Osteoblast (primary cell): ENCODE results near the gene PIK3R5. TPM values are rescaled to one million over a fixed set of nuclear protein-coding genes. Genes with fewer than 3 reads are reported as not detected.

Experiments
- DNase-seq: peaks from one replicate; pipeline ENCODE4 v3.0.0; 2011; ENCODE audit warnings: low spot score, mixed read lengths; ENCODE audit not compliant: insufficient read length; ENCODE audit errors: missing footprints
- H2AFZ ChIP-seq: 2 replicates; pipeline ENCODE4 v1.6.0; 2011; ENCODE audit warnings: mild to moderate bottlenecking, low read length
- H3K27ac ChIP-seq: 2 replicates; pipeline ENCODE4 v1.5.1; 2011; ENCODE audit warnings: mild to moderate bottlenecking, low read depth, low read length, moderate library complexity
- H3K27me3 ChIP-seq: 2 replicates; pipeline ENCODE4 v1.6.0; 2012; ENCODE audit warnings: mild to moderate bottlenecking, control low read depth, inconsistent platforms, low read length, moderate library complexity; ENCODE audit not compliant: insufficient read depth
- H3K36me3 ChIP-seq: 2 replicates; pipeline ENCODE4 v1.5.1; 2011; ENCODE audit warnings: mild to moderate bottlenecking, low read length, control low read depth, moderate library complexity; ENCODE audit not compliant: insufficient read depth
- H3K4me1 ChIP-seq: 2 replicates; pipeline ENCODE4 v1.5.1; 2011; ENCODE audit warnings: mild to moderate bottlenecking, low read length, control low read depth, moderate library complexity; ENCODE audit not compliant: insufficient read depth
- H3K4me2 ChIP-seq: 2 replicates; pipeline ENCODE4 v1.6.0; 2011; ENCODE audit warnings: mild to moderate bottlenecking, low read length; ENCODE audit not compliant: insufficient read depth
- H3K4me3 ChIP-seq: fragments of 200-600 bp; sonication (generic); 3 replicates; pipeline ENCODE4 v1.5.1; 2012; ENCODE audit warnings: mild to moderate bottlenecking, low read length, inconsistent platforms; ENCODE audit not compliant: insufficient read depth
- H3K79me2 ChIP-seq: 2 replicates; pipeline ENCODE4 v1.6.0; 2012; ENCODE audit warnings: mild to moderate bottlenecking, low read length, control low read depth, inconsistent platforms; ENCODE audit not compliant: insufficient read depth
- H3K9me3 ChIP-seq: 2 replicates; pipeline ENCODE4 v1.5.1; 2011; ENCODE audit warnings: low read depth, low read length, control low read depth
- H4K20me1 ChIP-seq: 2 replicates; pipeline ENCODE4 v1.6.0; 2012; ENCODE audit warnings: mild to moderate bottlenecking, low read length, control low read depth; ENCODE audit not compliant: insufficient read depth
- CTCF ChIP-seq: IDR thresholded peaks from 2 replicates; pipeline ENCODE4 v1.5.1; 2011; ENCODE audit warnings: mild to moderate bottlenecking, low read depth, low read length, moderate library complexity; ENCODE audit errors: extremely low read depth
- total RNA-seq: library from RNA; depleted of rRNA; stranded (reverse); fragments of >200 nt; gene quantifications from 2 replicates; pipeline ENCODE4 v1.2.3, GENCODE V29; 2012

PIK3R5 gene
- total RNA-seq, 1 donor = 0.36 TPM

DNA sequence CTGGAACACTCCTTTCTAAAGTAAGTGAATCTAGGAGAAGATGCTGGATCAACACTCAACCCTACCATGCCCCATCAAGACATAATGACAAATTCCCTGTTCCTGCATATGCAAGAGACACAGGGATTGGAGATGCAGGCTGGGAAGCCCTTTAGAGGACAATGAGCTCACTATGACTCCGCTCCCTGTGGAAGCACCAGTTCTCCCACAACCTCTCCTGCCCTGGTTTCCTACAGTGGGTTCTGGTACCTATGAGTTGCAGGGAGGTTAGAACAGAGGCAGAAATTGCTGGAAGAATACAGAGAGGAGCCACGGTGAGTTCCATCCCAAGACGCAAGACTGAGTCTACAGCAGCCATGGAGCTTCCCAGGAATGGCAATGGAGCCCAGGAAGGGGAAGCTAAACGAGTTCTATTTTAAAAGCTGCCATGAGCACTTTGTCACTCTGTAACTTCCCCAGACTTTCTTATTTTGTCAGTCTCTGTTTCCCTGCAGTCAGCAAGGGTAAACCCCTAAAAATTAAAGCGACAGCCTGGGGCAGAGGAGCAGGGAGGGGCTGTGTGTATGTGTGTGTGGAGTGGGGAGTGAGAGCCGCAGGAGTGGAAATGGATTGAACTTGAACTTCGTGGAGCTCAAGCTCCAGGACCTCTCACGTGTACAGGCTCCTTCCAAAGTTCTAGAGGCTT, 55.8 kb downstream of the PIK3R5 start:
- H3K27ac ChIP-seq = no peak overlapping the region
- H3K36me3 ChIP-seq = no peaks in the 10 kb centered on the region
- peaks cover 17% of the 10 kb centered on the region for H3K27me3 ChIP-seq
- H3K4me3 ChIP-seq = no peak overlapping the region
- H3K4me2 ChIP-seq = no peak overlapping the region
- no peaks in the 10 kb centered on the region for H4K20me1 ChIP-seq
- no peak for DNase-seq
- no peaks in the 10 kb centered on the region for H3K4me1 ChIP-seq
- H3K79me2 ChIP-seq = no peaks in the 10 kb centered on the region
- TF ChIP-seq CTCF = no peak
- no peaks in the 10 kb centered on the region for H3K9me3 ChIP-seq
- no peak overlapping the region for H2AFZ ChIP-seq

- Histone ChIP-seq H4K20me1 (no peaks in the 10 kb centered on the region), H3K36me3 (no peaks in the 10 kb centered on the region), H3K4me2 (no peak overlapping the region), H3K4me3 (no peak overlapping the region), H3K79me2 (no peaks in the 10 kb centered on the region), H3K4me1 (no peaks in the 10 kb centered on the region), H3K27me3 (peaks cover 22% of the 10 kb centered on the region), H3K27ac (no peak overlapping the region), H3K9me3 (no peaks in the 10 kb centered on the region), H2AFZ (no peak overlapping the region)
- TF ChIP-seq CTCF = no peak
- no peak for DNase-seq
Observed at GRCh38 chr17:8905331-8905730, 60.2 kb downstream of the PIK3R5 start.

DNA sequence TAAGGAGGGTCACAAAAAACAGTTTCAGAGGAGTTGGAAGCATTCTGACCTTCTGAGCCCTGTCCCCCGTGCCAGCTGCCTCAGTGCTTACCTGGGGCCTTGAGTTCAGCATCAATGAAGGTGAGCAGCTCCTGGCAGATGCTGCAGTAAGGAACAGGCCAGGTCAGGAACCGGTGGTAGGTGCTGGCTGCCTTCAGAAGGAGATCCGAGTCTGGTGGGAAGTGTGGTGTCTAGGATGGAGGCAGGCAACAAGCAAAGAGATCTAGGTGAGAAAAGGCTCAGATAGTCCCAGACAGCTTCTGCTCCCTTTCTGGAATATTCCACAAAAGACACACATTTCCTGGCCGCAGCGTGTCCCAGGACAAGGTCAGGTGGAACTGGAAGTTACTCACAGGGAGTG, 60.8 kb downstream of the PIK3R5 start:
- Histone ChIP-seq H3K79me2 (no peaks in the 10 kb centered on the region), H2AFZ (no peak overlapping the region), H3K4me2 (no peak overlapping the region), H4K20me1 (no peaks in the 10 kb centered on the region), H3K4me1 (no peaks in the 10 kb centered on the region), H3K4me3 (no peak overlapping the region), H3K36me3 (no peaks in the 10 kb centered on the region), H3K27me3 (peaks cover 22% of the 10 kb centered on the region), H3K27ac (no peak overlapping the region), H3K9me3 (no peaks in the 10 kb centered on the region)
- no peak for DNase-seq
- no peak for TF ChIP-seq CTCF

DNA sequence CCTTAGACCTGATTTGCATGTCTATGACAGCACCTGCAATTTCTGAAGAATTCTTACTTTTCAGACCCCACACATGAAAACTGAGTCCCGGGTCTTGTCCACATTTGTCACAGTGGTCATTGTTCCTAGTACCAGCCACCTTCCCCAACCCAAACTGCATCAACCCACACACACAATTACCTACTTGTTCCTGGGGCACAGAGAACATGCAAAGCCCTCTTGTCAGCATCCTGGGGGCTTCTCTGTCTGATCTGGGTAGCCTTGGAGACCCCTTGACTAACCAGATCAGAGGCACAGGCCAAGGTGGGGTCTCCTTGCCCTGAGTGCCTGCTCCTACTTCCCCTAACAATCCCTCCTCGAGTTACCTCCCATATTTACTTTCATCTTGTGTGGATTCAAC, 61.3 kb downstream of the PIK3R5 start:
- TF ChIP-seq CTCF = no peak
- Histone ChIP-seq H3K4me3 (no peak overlapping the region), H3K27me3 (peaks cover 22% of the 10 kb centered on the region), H3K79me2 (no peaks in the 10 kb centered on the region), H3K9me3 (no peaks in the 10 kb centered on the region), H2AFZ (no peak overlapping the region), H3K4me2 (no peak overlapping the region), H3K36me3 (no peaks in the 10 kb centered on the region), H3K4me1 (no peaks in the 10 kb centered on the region), H3K27ac (no peak overlapping the region), H4K20me1 (no peaks in the 10 kb centered on the region)
- no peak for DNase-seq
